Ishikawa (cell line): ENCODE data around the gene SS18L1.

ENCODE experiments used
- CEBPB ChIP-seq: IDR thresholded peaks from 2 replicates; pipeline ENCODE4 v1.6.1; 2012
- CREB1 ChIP-seq: IDR thresholded peaks from 2 replicates; pipeline ENCODE4 v1.6.1; 2012; ENCODE audit warnings: low read depth
- EGR1 ChIP-seq: IDR thresholded peaks from 2 replicates; pipeline ENCODE4 v1.6.1; 2012
- EP300 ChIP-seq: IDR thresholded peaks from 2 replicates; pipeline ENCODE4 v1.6.1; 2012; ENCODE audit warnings: borderline replicate concordance
- FOXM1 ChIP-seq: IDR thresholded peaks from 2 replicates; pipeline ENCODE4 v1.6.1; 2012; ENCODE audit warnings: low read depth, borderline replicate concordance
- NFIC ChIP-seq: IDR thresholded peaks from 2 replicates; pipeline ENCODE4 v1.6.1; 2012
- RAD21 ChIP-seq: IDR thresholded peaks from 2 replicates; pipeline ENCODE4 v1.6.1; 2012; ENCODE audit warnings: low read depth
- REST ChIP-seq: IDR thresholded peaks from 2 replicates; pipeline ENCODE4 v1.6.1; 2012; ENCODE audit warnings: low read depth, mild to moderate bottlenecking
- TAF1 ChIP-seq: IDR thresholded peaks from 2 replicates; pipeline ENCODE4 v1.6.1; 2012; ENCODE audit warnings: low read depth, mild to moderate bottlenecking
- TCF12 ChIP-seq: IDR thresholded peaks from 2 replicates; pipeline ENCODE4 v1.6.1; 2012; ENCODE audit warnings: low read depth
- TEAD4 ChIP-seq: IDR thresholded peaks from 2 replicates; pipeline ENCODE4 v1.6.1; 2012
- USF1 ChIP-seq: IDR thresholded peaks from 2 replicates; pipeline ENCODE4 v1.6.1; 2012
- YY1 ChIP-seq: IDR thresholded peaks from 2 replicates; pipeline ENCODE4 v1.6.1; 2012; ENCODE audit warnings: low read depth
- ZBTB7A ChIP-seq: IDR thresholded peaks from 2 replicates; pipeline ENCODE4 v1.6.1; 2012; ENCODE audit warnings: low read depth
- TF ChIP-seq, protein P1 (sequence below): IDR thresholded peaks from 2 replicates; pipeline ENCODE4 v1.6.1; 2012

SS18L1 gene

GRCh38 chr20:62158541-62158940, 15.0 kb downstream of the SS18L1 start:
- TF ChIP-seq EGR1 (no peak), TCF12 (no peak), ZBTB7A (no peak), USF1 (no peak), FOXM1 (no peak), YY1 (no peak), EP300 (no peak), RAD21 (no peak), NFIC (no peak), CREB1 (no peak), TEAD4 (no peak), CEBPB (no peak), TAF1 (no peak), REST (no peak)
- TF ChIP-seq, protein P1, sequence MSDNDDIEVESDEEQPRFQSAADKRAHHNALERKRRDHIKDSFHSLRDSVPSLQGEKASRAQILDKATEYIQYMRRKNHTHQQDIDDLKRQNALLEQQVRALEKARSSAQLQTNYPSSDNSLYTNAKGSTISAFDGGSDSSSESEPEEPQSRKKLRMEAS: no peak

DNA sequence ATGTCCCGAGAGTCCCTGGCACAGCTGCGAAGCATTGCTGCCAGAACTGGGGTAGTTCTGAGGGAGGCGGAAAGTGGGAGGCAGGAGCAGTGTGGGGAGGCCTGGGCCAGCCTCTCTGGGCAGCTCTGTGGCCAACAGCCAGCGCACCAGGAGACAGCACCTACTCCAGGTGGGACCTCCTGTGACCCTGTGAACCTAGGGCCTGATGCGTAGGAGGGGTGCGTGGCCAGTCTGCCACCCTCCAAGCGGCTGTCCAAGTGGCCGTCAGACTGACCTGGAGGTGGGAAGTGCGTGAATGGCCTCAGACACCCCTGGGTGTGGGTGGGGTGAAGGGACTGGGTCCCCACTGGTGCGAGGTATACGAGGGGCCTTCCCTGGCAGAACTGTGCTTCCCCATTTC, 15.5 kb downstream of the SS18L1 start:
- TF ChIP-seq CEBPB: no peak
- no peak for TF ChIP-seq RAD21
- TF ChIP-seq CREB1: no peak
- TF ChIP-seq USF1: no peak
- no peak for TF ChIP-seq EP300
- TF ChIP-seq ZBTB7A: no peak
- no peak for TF ChIP-seq FOXM1

DNA sequence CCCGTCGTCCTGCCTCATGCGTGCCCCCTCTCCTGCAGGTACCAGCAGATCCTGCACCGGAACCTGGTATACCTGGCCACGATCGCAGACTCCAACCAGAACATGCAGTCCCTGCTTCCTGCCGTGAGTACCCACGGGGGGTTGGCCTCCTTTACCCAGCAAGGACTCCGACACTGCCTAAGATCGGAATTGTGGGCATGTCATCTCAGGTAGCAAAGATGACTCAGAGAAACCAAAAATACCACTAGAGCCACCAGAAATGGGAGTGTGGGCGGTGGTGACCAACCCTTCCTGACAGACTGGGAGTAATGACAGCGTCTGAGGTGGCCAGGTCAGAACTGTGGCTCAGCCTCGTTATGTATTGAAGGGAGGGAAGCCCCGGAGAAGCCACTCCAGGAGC, 16.3 kb downstream of the SS18L1 start:
- TF ChIP-seq EGR1 (peak; percentile 83), RAD21 (no peak), TEAD4 (no peak), TCF12 (no peak), TAF1 (no peak)

DNA sequence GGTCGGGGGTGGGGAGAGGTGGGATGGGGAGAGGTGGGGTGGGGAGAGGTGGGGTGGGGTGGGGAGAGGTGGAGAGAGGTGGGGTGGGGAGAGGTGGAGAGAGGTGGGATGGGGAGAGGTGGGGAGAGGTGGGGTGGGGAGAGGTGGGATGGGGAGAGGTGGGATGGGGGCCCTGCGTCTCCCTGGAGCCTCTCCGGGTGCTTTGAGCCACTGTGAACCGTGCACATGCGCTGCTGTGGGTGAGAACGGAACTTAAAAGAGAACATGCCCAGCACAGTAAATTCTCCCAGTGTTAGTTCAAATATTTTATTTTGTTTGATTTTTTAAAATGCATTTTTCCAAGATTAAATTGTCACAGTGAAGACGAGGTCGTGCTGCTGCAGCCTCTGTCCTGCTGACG, 16.7 kb downstream of the SS18L1 start:
- TF ChIP-seq TCF12 (no peak), EP300 (no peak), RAD21 (no peak), TEAD4 (no peak), YY1 (no peak), REST (no peak), TAF1 (no peak), CEBPB (no peak), NFIC (no peak), CREB1 (no peak), FOXM1 (no peak), EGR1 (no peak), USF1 (no peak), ZBTB7A (no peak)
- TF ChIP-seq, protein P1: no peak

- TF ChIP-seq EGR1: no peak
Measured at GRCh38 chr20:62160876-62161275, 17.3 kb downstream of the SS18L1 start.

GRCh38 chr20:62161347-62161746, 17.8 kb downstream of the SS18L1 start:
- TF ChIP-seq USF1: no peak
- TF ChIP-seq EGR1: peak; percentile 58; the same call in 1 of the 2 replicates
- TF ChIP-seq NFIC: no peak
- no peak for TF ChIP-seq RAD21
- TF ChIP-seq TCF12: no peak
- no peak for TF ChIP-seq ZBTB7A
- no peak for TF ChIP-seq TEAD4
- TF ChIP-seq EP300: no peak
- TF ChIP-seq TAF1: no peak
